Prostate gland (tissue), 2 donors: ENCODE data around the gene PCDH18.

ENCODE experiments used
- POLR2A ChIP-seq: fragments of 450-650 bp; IDR thresholded peaks from one replicate; pipeline ENCODE4 v1.6.1; 2016; ENCODE audit warnings: antibody characterized with exemption, mild to moderate bottlenecking
- TF ChIP-seq, protein P1 (sequence below), 4 experiments: fragments of 200-600 bp in 2 of 4; fragments of 450-650 bp in 2 of 4; sonication (generic) in 2 of 4; IDR thresholded peaks; 1 replicate in 3 of 4; 2 replicates in 1 of 4; pipeline ENCODE4 v1.5.1; 2016 to 2019; ENCODE audit warnings: antibody characterized with exemption in 4 of 4, mild to moderate bottlenecking in 2 of 4, moderate library complexity in 2 of 4

DNA sequence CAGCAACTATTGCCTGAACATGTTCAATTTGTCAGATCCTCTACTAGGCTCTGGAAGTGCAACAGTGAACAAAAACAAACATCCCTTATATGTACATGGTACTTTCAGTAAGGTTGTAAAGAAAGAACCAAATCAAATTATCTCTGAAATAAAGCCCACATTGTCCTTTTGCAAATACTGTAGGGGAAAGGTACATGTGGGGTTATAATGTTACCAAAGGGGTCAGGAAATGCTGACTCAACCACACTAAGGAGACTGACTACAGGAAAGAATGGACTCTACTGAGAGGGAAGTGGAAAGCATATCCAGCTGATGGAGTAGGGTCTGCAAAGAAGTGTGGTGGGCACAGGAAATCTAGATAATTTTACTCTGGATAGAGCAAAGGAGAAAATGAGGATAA is 61.5 kb downstream of the PCDH18 start:
- TF ChIP-seq, protein P1, sequence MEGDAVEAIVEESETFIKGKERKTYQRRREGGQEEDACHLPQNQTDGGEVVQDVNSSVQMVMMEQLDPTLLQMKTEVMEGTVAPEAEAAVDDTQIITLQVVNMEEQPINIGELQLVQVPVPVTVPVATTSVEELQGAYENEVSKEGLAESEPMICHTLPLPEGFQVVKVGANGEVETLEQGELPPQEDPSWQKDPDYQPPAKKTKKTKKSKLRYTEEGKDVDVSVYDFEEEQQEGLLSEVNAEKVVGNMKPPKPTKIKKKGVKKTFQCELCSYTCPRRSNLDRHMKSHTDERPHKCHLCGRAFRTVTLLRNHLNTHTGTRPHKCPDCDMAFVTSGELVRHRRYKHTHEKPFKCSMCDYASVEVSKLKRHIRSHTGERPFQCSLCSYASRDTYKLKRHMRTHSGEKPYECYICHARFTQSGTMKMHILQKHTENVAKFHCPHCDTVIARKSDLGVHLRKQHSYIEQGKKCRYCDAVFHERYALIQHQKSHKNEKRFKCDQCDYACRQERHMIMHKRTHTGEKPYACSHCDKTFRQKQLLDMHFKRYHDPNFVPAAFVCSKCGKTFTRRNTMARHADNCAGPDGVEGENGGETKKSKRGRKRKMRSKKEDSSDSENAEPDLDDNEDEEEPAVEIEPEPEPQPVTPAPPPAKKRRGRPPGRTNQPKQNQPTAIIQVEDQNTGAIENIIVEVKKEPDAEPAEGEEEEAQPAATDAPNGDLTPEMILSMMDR (IDR thresholded peaks at IDR 0.05), result no peak
- TF ChIP-seq POLR2A, result no peak
